Activated effector memory CD4-positive, alpha-beta T cell treated with anti-CD3 and anti-CD28 coated beads, Interleukin-2, amount 50 U/mL, for 16 hours (primary cell): ENCODE data around the gene TSPEAR.
"Not testable (repeated sequence)": the region's sequence is repeated elsewhere in the genome, so short reads cannot be mapped to it uniquely, and the experiment has no call there.

Experiments used
- DNase-seq: peaks from one replicate; pipeline ENCODE4 v3.0.0-alpha.2; 2020

TSPEAR gene

GRCh38 chr21:44580231-44580821, 131.0 kb downstream of the TSPEAR start, which contains the start of gene KRTAP10-5:
TSS of gene KRTAP10-5 (minus strand) at chr21:44580604. CDS start at chr21:44580578, 26 bp downstream.
- DNase-seq = not testable (repeated sequence)

DNA sequence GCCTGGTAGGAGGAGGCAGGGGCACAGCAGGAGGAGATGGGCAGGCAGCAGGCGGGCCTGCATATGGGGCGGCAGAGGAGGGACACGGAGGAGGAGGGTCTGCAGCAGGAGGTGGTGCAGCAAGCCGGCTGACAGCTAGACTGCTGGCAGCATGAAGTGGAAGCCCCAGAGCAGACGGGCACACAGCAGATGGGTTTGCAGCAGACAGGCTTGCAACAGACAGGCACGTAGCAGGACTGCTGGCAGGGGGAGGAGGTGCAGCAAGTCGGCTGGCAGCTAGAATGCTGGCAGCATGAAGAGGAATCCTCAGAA, 131.6 kb downstream of the TSPEAR start:
- DNase-seq = no peak

DNA sequence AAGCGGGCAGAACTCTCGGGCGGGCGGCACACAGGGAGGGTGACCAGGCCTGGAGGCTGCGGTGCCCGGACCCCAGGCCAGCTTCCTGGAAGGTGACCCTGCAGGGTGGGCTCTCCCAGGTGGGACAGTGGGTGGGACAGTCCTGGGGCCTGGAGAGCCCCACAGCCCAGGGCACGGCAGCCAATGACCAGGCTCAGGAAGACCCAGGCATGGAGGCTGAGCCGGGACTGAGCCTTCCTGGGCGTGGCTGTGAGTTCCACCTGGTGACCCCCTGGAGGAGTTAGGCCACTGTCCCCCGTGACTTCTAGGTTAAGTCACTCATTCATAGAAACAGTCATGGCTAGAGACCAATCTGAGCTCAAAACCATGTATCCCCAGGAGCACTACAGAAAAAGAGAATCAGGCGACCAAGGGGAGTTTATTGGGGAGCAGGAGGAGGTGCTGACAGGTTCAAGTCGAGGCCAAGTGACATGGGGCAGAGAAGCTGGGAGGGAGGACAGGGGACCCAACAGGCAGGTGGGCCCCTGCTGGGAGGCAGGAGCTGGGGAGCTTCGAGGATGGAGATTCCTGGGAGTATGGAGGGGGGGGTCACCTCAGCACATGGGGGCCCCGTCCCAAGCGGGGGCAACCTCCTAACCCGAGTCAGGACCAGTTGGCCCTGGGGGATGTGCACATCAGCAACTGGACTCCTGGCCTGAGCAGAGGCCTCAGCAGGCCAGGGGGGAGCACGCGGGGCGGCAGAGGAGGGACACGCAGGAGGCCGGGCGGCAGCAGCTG, 132.1 kb downstream of the TSPEAR start:
- no peak for DNase-seq

GRCh38 chr21:44578371-44579055, 132.9 kb downstream of the TSPEAR start:
- DNase-seq = no peak

GRCh38 chr21:44576025-44576420, 135.3 kb downstream of the TSPEAR start:
- DNase-seq = no peak

GRCh38 chr21:44575307-44576024, 135.9 kb downstream of the TSPEAR start:
- no peak for DNase-seq

DNA sequence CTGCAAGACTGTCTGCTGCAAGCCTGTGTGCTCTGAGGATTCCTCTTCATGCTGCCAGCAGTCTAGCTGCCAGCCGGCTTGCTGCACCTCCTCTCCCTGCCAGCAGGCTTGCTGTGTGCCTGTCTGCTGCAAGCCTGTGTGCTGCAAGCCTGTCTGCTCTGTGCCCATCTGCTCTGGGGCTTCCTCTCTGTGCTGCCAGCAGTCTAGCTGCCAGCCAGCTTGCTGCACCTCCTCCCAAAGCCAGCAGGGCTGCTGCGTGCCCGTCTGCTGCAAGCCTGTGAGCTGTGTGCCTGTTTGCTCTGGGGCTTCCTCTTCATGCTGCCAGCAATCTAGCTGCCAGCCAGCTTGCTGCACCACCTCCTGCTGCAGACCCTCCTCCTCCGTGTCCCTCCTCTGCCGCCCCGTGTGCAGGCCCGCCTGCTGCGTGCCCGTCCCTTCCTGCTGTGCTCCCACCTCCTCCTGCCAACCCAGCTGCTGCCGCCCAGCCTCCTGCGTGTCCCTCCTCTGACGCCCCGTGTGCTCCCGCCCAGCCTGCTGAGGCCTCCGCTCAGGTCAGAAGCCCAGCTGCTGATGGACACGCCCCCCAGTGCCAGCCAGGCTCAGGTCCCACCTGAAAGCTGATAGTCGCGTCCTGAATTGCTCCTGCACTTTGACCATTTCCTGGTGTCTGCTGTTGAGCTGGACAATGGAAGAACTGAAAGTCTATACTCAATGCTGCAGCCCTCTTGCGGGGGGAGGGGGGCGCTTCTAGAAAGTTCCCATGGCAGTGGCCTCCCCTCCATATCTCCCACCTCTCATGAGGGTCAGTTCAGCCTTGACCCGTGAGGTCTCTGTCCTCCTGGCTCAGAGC, 136.7 kb downstream of the TSPEAR start:
- DNase-seq = no peak

DNA sequence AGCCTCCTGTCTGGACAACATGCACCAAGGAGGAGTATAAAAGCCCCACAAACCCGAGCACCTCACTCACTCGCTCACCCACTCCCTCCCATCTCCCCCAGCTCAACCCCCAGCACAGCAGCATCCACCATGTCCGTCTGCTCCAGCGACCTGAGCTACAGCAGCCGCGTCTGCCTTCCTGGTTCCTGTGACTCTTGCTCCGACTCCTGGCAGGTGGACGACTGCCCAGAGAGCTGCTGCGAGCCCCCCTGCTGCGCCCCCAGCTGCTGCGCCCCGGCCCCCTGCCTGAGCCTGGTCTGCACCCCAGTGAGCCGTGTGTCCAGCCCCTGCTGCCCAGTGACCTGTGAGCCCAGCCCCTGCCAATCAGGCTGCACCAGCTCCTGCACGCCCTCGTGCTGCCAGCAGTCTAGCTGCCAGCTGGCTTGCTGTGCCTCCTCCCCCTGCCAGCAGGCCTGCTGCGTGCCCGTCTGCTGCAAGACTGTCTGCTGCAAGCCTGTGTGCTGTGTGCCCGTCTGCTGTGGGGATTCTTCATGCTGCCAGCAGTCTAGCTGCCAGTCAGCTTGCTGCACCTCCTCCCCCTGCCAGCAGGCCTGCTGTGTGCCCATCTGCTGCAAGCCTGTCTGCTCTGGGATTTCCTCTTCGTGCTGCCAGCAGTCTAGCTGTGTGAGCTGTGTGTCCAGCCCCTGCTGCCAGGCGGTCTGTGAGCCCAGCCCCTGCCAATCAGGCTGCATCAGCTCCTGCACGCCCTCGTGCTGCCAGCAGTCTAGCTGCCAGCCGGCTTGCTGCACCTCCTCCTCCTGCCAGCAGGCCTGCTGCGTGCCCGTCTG, 137.5 kb downstream of the TSPEAR start, which contains the start of gene KRTAP10-4:
Gene KRTAP10-4, plus strand, starts transcription at position 100 of the 827 bp plus-strand sequence. Its CDS starts 30 bp downstream, at position 130.
- peak; percentile 54 for DNase-seq

GRCh38 chr21:44572959-44573583, 138.3 kb downstream of the TSPEAR start:
- no peak for DNase-seq

DNA sequence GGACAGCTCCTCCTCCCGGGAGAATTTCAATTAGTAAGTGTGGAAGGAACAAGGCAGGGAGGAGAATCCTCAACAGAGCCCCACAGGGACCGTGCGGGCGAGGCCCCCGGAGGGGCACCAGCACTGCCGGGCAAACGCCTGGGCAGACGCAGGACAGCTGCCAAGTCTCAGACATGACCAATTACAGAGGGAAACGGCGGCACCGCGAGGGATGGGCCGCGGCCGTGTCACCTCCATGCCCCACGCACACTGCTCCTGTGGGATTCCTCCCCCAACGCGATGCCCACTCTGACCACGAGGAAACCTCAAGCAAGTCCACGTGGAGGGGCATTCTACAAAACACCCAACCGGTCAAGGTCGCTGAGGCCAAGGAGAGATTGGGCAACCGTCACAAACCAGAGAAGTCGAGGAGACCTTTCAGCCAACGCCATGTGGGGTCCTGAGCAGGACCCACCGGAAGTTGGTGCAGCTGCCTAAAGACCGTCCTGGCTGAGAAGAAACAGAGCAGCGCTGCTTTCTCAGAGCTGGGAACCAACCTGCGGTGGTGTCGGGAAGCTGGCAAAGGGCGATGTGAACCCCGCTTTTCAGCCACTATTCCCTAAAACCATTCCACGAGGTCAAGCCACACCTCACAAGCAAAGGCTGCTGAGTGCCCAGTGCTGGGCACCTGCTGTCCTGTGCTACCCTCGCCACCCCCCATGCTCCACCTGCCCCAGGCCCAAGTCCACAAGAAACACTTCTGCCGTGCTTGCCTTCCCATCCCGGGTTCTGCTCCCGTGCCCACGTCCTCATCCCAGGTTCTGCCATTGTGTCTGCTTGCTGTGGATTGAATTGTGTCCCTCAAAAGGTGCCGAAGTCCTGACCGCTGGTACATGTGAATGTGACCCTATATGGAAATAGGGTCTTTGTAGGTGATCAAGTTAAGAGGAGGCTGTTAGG, 139.3 kb downstream of the TSPEAR start:
- peak; percentile 46 for DNase-seq

DNA sequence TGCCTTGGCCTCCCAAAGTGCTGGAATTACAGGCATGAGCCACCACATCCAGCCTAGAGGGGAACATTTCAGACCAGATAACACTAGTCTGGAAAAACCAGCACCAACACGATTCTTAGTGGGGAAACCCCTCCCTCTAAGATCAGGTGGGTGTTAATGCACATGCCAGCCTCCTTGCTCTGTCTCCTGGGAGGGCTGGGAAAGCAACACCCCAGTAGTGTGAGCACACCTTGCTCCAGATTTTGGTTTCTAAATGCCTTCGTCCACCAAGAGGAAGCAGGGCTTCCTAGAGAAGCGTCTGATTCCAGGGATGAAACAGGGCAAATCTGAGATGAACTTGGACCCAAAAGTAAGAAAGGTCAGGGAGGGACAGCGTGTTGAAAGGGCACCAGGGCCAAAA, 140.1 kb downstream of the TSPEAR start:
- no peak for DNase-seq

- DNase-seq = peak; percentile 49
These were observed 141.4 kb downstream of the TSPEAR start for GRCh38 chr21:44569861-44570517.

DNA sequence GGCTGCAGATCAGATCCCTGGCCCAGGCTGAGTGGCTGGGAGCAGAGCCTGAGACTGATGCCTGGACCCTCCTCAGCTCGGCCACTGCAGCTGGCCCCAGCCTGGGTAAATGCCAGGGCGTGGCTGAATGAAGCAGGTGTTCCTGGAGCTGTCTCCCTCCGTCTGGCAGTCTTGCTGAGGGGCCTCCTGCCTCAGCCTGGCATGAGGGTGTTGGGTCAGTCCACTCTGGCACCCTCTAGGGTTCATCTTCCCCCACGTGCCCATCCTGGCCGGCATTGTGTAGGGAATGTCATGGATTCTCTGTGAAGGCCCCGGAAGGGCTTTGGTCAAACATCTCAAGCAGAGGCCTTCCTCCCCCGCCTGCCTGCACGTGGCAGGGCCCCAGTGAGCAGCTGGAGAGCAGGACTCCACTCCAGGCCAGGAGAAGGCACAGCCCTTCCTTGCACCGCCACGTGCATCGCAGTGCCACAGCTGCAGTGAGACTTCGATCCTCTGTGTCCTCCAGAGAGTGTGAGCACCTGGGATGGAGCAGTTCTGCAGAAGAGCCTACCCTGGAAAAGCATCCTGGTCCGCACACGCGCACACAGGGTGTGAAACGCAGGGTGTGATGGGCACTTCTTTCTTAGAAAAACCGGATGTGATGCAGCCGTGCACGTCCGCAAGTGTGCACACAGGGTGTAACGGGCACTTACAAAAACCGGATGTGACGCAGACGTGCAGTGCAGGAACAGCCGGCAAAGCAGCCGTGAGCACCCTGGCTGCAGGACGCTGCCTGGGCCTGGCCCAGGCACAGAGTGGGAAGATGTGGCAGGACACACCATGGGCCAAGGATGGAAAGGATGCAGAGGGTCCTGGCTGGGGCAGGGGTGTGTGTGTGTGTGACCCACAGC, 142.5 kb downstream of the TSPEAR start:
- DNase-seq = peak; percentile 56

GRCh38 chr21:44568261-44568660, 143.1 kb downstream of the TSPEAR start:
- no peak for DNase-seq

DNA sequence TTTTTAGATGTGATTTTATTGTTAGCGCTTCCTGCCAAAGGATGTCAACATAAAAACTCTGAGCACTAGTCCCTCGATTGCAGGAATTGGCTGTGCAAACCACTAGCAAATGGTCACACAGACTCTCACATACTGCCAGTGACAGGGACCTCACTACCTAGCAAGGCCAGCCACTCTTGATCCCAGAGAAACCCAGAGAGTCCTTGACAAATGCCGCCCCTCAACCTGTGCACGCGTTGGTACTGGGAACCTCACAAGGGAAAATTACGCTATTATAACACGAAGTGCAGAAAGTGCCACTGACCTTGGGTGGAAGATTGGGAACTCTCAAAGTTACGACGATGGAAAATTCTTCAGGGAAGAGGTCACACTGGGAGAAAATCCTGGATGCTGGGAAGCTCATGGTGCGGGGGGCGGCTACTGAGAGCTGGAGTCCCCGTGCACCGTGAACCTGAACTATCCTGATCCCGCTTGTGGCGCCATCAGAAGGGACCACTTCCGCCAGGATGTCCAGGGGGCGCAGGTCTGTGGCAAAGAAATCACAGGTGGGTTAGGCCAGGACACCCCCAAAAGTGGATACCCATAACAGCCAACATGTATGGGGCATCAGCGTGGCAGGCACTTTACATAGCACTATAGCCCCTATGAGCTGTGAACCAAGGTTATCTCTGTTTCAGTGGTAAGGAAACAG, 143.7 kb downstream of the TSPEAR start:
- DNase-seq = no peak

DNA sequence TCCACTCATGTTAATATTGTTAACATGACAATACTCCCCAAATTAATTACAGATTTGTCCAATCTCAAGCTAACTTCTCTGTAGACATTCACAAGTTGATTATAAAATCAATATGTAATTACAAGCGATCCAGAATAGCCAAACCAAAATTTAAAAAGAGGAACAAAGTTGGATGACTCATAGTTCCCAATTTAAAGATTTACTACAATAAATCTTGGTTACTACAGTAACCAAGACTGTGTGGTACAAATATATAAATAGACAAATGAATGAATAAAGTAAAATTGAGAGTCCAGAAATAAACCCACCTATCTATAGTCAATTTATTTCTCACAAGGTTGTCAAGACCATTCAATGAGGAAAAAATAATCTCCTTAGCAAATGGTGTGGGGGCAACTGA, 145.0 kb downstream of the TSPEAR start:
- no peak for DNase-seq

DNA sequence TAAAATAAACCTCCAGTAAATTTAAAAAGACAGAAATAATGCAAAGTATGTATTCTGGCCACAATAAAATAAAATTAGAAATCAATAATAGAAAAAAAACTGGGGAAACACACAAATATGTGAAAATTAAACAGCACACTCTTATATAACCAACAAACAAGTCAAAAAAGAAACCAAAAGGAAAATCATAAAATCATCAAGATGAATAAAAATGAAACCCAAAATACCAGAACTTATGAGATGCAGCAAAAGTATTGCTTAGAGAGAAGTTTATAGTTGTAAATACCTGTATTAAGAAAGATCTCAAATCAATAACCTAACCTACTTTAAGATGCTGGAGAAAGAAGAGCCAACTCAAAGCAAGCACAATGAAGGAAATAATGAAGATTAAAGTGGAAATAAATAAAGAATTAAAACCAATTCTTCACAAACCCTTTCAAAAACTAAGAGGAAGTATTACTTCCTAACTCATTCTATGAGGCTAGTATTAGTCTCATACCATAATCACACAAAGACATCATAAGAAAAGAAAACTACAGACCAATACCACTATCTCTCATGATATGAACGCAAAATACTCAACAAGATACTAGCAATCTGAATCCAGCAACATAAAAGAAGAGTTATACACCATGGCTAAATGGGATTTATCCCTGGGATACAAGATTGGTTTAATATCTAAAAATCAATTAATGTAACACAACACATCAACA, 146.3 kb downstream of the TSPEAR start:
- DNase-seq = no peak
